Fibroblast of lung (primary cell): ENCODE results near the gene USP7. TPM values are rescaled to one million over a fixed set of nuclear protein-coding genes. Genes with fewer than 3 reads are reported as not detected.

Experiments
- DNase-seq, 2 donors: peaks; one replicate each; pipeline versions ENCODE4 v3.0.0 to v3.0.0-alpha.2; 2010; ENCODE audit warnings: low read depth in 2 of 2
- H2AFZ ChIP-seq: 2 replicates; pipeline ENCODE4 v1.5.1; 2012; ENCODE audit warnings: low read length, control low read depth, inconsistent platforms
- H3K27ac ChIP-seq: 2 replicates; pipeline ENCODE4 v1.5.1; 2011; ENCODE audit warnings: low read length, control low read depth; ENCODE audit not compliant: insufficient read depth
- H3K27me3 ChIP-seq: 2 replicates; pipeline ENCODE4 v1.5.1; 2011; ENCODE audit warnings: mild to moderate bottlenecking, low read length; ENCODE audit not compliant: control insufficient read depth, insufficient read depth
- H3K36me3 ChIP-seq: 2 replicates; pipeline ENCODE4 v1.5.1; 2011; ENCODE audit warnings: low read length; ENCODE audit not compliant: control insufficient read depth, insufficient read depth
- H3K4me1 ChIP-seq: 2 replicates; pipeline ENCODE4 v1.5.1; 2011; ENCODE audit warnings: low read length; ENCODE audit not compliant: control insufficient read depth, insufficient read depth; ENCODE audit errors: extremely low read depth
- H3K4me2 ChIP-seq: 2 replicates; pipeline ENCODE4 v1.5.1; 2011; ENCODE audit warnings: low read length, control low read depth; ENCODE audit not compliant: insufficient read depth; ENCODE audit errors: extremely low read depth
- H3K4me3 ChIP-seq, 4 experiments: fragments of 200-600 bp in 1 of 4; sonication (generic) in 1 of 4; replicated peaks in 1 of 4; 2 replicates each; pipeline ENCODE4 v1.5.1; 2011 to 2016; ENCODE audit warnings: low read length in 4 of 4, low read depth in 3 of 4, mild to moderate bottlenecking in 3 of 4, control low read depth in 2 of 4, inconsistent platforms in 1 of 4, mixed read lengths in 1 of 4; ENCODE audit not compliant: insufficient read depth in 1 of 4; ENCODE audit errors: control extremely low read depth in 1 of 4
- H3K79me2 ChIP-seq: 2 replicates; pipeline ENCODE4 v1.5.1; 2012; ENCODE audit warnings: mild to moderate bottlenecking, low read length, inconsistent platforms; ENCODE audit not compliant: control insufficient read depth, insufficient read depth
- H3K9ac ChIP-seq: 2 replicates; pipeline ENCODE4 v1.5.1; 2011; ENCODE audit warnings: mild to moderate bottlenecking, low read length, control low read depth; ENCODE audit not compliant: insufficient read depth
- H3K9me3 ChIP-seq: 2 replicates; pipeline ENCODE4 v1.5.1; 2012; ENCODE audit warnings: low read depth, low read length; ENCODE audit not compliant: control insufficient read depth, insufficient read depth
- H4K20me1 ChIP-seq: 2 replicates; pipeline ENCODE4 v1.5.1; 2011; ENCODE audit warnings: low read length; ENCODE audit not compliant: control insufficient read depth, insufficient read depth; ENCODE audit errors: extremely low read depth
- EZH2 ChIP-seq: IDR thresholded peaks from 2 replicates; pipeline ENCODE4 v1.5.1; 2012; ENCODE audit warnings: low read length, control low read depth, mild to moderate bottlenecking; ENCODE audit errors: missing control alignments
- polyA plus RNA-seq, 2 donors: library from polyadenylated mRNA; depleted of rRNA in 1 of 2; stranded (reverse) in 1 of 2; unstranded in 1 of 2; fragments of >200 nt; gene quantifications; 2 replicates each; pipeline ENCODE4 v1.2.1, GENCODE V29; 2011 to 2012; ENCODE audit warnings: missing spikeins in 1 of 2
- total RNA-seq: library from RNA; depleted of rRNA; stranded (reverse); fragments of >200 nt; gene quantifications from 2 replicates; pipeline ENCODE4 v1.2.1, GENCODE V29; 2014
- TF ChIP-seq, protein P1 (sequence below), 2 donors: IDR thresholded peaks in 1 of 2; conservative IDR thresholded peaks in 1 of 2; 1 replicate in 1 of 2; 2 replicates in 1 of 2; pipeline ENCODE4 v1.5.1; 2011 to 2012; ENCODE audit warnings: low read length in 2 of 2, control low read depth in 1 of 2, inconsistent platforms in 1 of 2, low read depth in 1 of 2, mild to moderate bottlenecking in 1 of 2

USP7 gene
- total and polyA plus RNA-seq, 2 donors (not counting 1 experiment from before 2014, with no cell fraction given) = 22.5 to 48.7 TPM

GRCh38 chr16:8949536-8950418, 13.9 kb downstream of the USP7 start:
- Histone ChIP-seq H3K9ac (no peak overlapping the region), H3K4me2 (no peak overlapping the region), H3K36me3 (no peaks in the 10 kb centered on the region), H3K4me1 (peaks cover 5% of the 10 kb centered on the region), H3K4me3 (no peak overlapping the region), H3K27me3 (no peaks in the 10 kb centered on the region), H3K9me3 (no peaks in the 10 kb centered on the region), H3K79me2 (peaks cover 96% of the 10 kb centered on the region), H4K20me1 (peaks cover 8% of the 10 kb centered on the region), H3K27ac (no peak overlapping the region), H2AFZ (no peak overlapping the region)
- TF ChIP-seq, protein P1, sequence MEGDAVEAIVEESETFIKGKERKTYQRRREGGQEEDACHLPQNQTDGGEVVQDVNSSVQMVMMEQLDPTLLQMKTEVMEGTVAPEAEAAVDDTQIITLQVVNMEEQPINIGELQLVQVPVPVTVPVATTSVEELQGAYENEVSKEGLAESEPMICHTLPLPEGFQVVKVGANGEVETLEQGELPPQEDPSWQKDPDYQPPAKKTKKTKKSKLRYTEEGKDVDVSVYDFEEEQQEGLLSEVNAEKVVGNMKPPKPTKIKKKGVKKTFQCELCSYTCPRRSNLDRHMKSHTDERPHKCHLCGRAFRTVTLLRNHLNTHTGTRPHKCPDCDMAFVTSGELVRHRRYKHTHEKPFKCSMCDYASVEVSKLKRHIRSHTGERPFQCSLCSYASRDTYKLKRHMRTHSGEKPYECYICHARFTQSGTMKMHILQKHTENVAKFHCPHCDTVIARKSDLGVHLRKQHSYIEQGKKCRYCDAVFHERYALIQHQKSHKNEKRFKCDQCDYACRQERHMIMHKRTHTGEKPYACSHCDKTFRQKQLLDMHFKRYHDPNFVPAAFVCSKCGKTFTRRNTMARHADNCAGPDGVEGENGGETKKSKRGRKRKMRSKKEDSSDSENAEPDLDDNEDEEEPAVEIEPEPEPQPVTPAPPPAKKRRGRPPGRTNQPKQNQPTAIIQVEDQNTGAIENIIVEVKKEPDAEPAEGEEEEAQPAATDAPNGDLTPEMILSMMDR (conservative IDR thresholded peaks at IDR 0.05 in 1 of 2, IDR thresholded peaks at IDR 0.05 in 1 of 2; ENCODE audit: low read depth in 1 of 2, low read length in 2 of 2) = no peak
- no peak for TF ChIP-seq EZH2
- peak in 1 of 2 donors; percentile 42 for DNase-seq

DNA sequence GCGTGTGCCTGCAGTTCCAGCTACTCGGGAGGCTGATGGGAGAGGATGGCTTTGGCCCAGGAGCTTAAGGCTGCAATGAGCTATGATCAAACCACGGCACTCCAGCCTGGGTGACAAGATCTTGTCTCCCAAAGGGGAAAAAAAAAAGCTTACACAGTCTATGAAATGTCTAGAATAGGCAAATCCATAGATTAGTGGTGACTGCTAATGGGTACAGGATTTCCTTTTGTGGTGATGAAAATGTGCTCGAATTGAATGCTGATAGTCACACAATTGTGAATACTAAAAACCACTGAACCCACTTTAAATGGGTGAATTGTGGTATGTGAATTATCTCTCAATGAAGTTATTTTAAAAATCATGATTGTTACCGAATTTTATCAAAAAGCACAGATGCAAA, 14.9 kb downstream of the USP7 start:
- peaks cover 97% of the 10 kb centered on the region for H3K79me2 ChIP-seq
- TF ChIP-seq EZH2 = no peak
- TF ChIP-seq, protein P1 (conservative IDR thresholded peaks at IDR 0.05 in 1 of 2, IDR thresholded peaks at IDR 0.05 in 1 of 2; ENCODE audit: low read depth in 1 of 2, low read length in 2 of 2) = no peak
- H3K27me3 ChIP-seq = no peaks in the 10 kb centered on the region
- H3K36me3 ChIP-seq = no peaks in the 10 kb centered on the region
- peaks cover 10% of the 10 kb centered on the region for H4K20me1 ChIP-seq
- no peak overlapping the region for H3K9ac ChIP-seq
- no peak overlapping the region for H3K4me2 ChIP-seq
- H3K9me3 ChIP-seq = no peaks in the 10 kb centered on the region
- H3K4me1 ChIP-seq = peaks cover 5% of the 10 kb centered on the region
- no peak overlapping the region for H3K27ac ChIP-seq
- no peak overlapping the region for H2AFZ ChIP-seq
- no peak for DNase-seq
- H3K4me3 ChIP-seq = no peak overlapping the region

- Histone ChIP-seq H4K20me1 (peaks cover 14% of the 10 kb centered on the region), H3K9me3 (no peaks in the 10 kb centered on the region), H3K27me3 (no peaks in the 10 kb centered on the region), H2AFZ (no peak overlapping the region), H3K36me3 (no peaks in the 10 kb centered on the region), H3K79me2 (peaks cover 100% of the 10 kb centered on the region), H3K9ac (no peak overlapping the region), H3K4me3 (no peak overlapping the region), H3K27ac (no peak overlapping the region), H3K4me1 (peaks cover 5% of the 10 kb centered on the region), H3K4me2 (no peak overlapping the region)
- no peak for DNase-seq
- TF ChIP-seq, protein P1 (conservative IDR thresholded peaks at IDR 0.05 in 1 of 2, IDR thresholded peaks at IDR 0.05 in 1 of 2; ENCODE audit: low read depth in 1 of 2, low read length in 2 of 2) = no peak
- TF ChIP-seq EZH2 = no peak
Observed at GRCh38 chr16:8948069-8948593, 15.6 kb downstream of the USP7 start.
